ENCODE measurements around the gene SLC7A14.

SLC7A14 gene

DNA sequence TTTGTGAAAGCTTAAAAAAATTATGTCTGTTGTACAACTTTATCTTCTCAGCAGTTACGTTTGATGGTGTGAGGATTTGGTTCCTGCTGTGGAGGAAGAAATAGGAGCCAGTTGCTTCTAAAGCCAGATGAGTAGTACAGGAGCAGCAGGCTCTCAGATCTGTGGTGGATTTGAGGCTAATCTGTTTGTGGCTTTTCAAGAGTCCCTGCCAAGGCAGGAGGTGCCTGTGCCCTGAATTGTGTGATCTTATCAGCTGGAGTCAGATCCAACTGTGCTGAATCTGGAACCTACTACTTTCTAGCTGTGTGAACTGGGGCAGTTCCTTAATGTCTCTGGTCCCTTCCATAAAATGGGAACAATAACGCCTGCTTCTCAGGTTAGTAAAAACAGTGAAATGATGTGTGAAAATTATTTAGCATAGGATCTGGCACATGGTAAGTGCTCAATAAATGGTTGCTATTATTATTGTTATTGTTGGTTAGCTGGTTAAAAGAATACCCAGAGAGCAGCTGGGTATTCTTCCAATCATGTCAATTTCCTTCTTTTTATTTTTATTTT lies 159.6 kb downstream of the SLC7A14 start:
- no peak for DNase-seq (ENCODE audit: low read depth)

DNA sequence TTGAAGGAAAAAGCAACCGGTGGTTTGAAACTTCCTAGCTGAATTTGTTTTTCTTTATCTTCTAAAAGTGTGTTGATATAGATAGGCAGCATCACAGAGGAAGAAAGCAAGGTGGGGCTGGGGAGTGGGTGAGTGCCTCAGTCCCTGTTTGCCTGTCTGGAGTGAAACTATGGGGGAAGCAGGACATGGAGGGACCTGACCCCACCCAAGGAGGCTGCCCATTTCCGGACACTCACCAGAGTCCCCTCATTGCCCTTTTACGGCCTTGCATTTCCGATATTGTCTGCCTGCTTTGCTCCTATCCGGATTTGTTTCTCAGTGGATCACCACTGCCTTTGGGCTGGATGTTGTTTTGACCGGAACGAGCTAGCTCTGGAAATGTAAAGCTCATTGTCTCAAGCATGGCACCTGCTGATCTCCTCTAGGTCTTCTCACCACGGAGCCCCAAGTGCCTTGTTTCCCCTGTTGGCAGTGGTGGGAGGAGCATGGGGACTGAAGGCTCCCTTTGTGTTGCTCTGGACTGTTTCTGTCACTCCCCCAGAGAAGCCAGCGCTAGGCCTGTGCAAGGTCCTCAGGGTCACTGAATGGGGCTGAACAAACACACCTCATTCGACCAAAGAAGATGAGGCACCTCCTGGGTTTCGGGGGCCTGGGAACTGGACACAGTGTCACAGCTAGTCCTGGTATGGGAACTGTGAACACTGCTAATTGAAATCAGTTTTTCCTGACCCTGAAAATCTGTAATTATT lies 160.2 kb downstream of the SLC7A14 start:
- DNase-seq (ENCODE audit: low read depth): no peak

DNA sequence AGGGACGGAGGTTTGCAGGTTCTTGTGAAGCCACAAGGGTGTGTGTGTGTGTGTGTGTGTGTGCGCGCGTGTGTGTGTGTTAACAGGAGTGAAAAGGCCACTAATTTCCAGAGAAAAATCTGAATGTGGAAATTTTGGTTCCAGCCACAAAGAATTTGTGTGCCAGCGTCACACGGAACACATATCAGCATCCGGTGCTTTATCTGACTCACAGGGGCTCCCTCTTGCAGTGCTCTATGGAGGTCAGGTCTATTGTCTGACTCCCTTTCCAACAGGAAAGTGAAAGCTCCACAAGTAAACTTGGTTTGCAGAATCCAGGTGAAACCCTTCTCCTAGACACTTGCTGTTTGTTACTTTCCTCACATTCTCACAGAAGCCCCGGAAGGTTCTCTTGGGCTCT lies 161.0 kb downstream of the SLC7A14 start:
- no peak for DNase-seq (ENCODE audit: low read depth)

DNA sequence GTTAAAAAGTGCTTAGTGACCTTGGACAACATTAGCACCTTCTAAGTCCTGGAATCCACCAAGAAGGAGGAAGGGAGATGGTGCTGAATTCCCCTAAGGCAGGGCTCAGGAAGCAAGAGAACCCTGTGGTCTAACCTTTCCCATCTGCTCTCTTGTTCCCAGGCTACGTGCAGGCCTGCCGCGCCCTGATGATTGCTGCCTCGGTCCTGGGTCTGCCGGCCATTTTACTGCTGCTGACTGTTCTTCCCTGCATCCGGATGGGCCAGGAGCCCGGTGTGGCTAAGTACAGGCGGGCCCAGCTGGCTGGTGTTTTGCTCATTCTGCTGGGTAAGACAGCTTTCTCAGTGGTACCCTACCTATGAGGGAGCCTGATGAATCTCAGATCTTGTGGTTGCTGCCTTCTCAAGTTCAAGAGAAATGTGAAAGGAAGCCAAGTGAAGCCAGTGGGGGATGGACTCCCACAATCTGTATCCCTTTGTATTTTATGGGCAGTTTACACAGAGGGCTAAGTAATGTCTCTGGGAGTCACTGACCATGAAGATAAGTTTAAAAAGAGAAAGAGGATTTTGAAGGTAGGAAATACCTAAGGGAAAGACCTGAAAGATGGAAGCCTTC lies 162.8 kb downstream of the SLC7A14 start:
- DNase-seq (ENCODE audit: low read depth): no peak

DNA sequence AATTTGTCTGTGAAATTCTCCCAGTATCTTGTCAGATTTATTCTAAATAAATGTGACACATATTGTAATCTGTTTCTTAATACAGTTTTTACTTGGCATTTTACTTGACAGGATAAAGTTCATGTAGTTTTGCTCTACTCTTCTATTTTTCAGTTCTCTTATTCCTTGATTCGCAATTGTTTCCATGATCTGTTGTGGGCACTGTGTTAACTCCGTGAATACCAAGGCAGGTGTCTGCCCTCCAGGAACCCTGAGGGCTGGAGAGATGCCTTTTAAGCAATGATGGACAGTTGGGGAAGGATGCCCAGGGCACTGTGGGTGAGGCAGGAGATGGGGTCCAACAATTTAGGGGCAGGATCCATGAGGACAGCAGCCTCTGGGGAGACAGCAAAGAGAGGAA lies 164.1 kb downstream of the SLC7A14 start:
- DNase-seq (ENCODE audit: low read depth): no peak

DNA sequence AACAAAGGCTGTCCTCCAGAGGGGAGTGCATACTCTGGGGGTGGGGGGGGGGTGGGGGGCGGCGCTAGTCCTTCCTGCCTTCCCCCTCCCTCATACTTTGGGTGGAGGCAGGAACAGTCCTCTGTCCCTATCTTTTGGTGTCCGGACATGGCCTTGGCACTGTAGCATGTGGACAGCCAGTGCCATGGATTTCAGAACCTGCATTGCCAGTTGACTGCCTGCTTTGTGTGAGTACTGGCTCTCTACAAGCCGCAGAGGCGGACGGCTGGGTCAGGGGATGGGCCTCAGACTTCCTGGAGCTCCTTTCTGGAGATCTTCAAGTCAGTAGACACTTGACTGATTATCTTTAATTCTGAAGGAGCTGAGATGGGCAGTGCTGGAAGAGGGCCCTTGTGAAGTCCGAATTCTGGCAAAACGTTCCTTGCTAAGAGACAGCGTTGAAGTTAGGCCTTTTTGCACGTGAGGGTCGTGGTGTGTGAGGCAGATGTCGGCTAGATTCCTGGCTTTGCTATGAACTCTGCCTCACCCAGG lies 164.7 kb downstream of the SLC7A14 start:
- DNase-seq (ENCODE audit: low read depth): no peak

DNA sequence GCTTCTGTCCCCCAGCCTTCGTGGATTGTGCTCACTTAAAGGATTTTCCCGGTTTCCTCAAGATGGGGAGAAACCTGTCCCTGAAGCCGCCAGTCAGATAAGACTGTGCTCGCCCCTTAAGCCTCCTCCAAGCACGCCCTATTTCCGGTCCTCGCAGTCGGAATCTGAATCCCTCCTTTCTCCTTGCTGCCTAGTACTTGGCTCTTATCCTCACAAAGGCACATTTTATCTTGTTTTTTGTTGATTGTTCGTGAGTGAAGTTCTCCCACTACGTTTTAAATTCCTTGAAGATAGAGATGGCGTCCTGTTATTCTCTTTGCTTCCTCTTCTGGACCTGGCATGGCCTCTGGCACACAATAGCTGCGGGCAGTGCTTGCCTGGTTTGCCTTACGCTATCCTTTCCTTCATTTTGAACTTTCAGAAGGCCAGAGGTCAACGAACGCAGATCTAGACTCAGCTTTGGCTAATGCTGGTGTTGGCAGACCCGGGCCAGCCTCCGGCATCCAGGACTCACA lies 165.5 kb downstream of the SLC7A14 start:
- no peak for DNase-seq (ENCODE audit: low read depth)

DNA sequence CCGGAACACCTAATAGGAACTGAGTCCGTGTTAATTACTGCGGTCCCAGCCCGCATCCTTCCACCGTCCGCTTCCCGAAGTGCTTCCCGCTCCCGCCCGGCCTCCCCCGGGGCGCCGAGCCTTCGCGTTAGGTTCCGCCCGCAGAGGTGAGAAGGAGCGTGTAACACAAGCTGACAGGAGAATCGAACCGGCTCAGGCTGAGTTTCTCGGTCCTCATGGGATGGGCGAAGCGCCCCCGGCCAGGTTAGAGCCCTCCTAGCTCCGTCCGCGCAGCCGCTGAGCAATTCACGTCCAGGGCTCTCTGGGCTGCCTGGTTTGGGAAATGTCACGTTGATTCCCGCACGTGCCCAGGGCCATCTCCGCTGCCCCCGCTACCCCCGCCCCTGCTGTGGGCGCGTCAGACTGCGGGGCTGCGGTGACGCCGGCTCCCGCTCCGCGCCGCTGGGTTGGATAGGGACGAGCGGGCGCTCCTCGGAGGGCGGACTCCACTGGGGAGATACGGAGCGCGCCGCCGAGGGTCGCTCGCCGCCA lies 166.3 kb downstream of the SLC7A14 start:
- DNase-seq (ENCODE audit: low read depth): no peak

DNA sequence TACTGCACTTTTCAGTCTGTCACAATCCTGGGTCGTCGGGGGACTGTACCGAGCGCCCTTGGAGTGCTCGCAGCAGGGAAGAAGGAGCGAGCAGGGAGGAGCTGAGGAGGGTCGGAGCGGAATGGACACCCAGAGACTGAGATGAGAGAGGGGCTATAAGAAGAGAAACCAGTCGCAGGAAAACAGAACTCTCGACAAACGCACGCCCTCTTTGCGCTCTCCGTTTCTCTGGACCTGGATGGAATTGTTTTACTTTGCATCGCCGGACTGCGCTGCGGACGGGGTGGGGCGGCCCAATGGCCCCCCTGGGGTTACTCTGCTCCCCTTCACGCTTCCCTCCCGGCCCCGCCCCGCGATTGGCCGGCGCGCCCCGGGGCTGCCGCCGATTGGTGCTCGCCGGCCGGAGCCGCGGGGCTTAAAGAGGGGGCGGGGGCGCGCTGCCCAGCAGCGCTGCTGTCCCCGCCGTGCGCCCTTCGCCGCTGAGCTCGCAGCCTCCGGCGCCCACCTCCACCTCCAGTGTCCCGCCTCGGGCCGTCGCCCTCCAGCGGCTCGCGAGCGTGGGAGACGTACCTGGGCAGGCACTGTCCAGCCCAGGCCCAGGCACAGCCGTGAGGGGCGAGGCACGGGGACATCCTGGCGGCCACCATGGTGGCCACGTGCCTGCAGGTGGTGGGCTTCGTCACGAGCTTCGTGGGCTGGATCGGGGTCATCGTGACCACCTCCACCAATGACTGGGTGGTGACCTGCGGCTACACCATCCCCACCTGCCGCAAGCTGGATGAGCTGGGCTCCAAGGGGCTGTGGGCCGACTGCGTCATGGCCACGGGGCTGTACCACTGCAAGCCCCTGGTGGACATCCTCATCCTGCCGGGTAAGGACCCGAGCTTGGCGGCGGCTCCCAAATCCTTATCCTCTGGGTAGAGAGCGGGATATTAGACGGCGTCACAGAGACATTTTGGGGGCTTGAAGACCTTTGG lies 167.2 kb downstream of the SLC7A14 start, which contains the start of gene CLDN11:
Gene CLDN11, plus strand, starts transcription at position 447 of the 977 bp plus-strand sequence. Its CDS starts 199 bp downstream, at position 646.
- no peak for DNase-seq (ENCODE audit: low read depth)

DNA sequence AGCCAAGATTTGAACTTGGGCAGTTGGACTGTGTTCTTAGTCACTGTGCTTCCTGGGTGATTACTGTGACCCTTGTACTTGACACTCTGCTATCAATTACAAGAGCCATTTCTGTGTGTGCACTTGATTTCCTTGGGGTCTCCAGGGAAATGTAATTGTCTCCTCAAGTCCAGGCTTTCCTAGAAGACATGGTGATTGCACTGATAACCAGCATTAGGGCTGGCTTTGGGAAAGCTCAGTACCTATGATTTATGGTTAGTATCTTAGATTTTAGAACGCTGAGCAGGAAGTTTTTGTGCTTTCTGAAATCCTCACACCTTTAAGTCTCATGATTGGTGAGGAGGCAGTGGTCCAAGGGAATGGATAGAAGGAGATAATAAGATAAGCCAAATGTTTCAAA lies 168.8 kb downstream of the SLC7A14 start:
- no peak for DNase-seq (ENCODE audit: low read depth)

DNA sequence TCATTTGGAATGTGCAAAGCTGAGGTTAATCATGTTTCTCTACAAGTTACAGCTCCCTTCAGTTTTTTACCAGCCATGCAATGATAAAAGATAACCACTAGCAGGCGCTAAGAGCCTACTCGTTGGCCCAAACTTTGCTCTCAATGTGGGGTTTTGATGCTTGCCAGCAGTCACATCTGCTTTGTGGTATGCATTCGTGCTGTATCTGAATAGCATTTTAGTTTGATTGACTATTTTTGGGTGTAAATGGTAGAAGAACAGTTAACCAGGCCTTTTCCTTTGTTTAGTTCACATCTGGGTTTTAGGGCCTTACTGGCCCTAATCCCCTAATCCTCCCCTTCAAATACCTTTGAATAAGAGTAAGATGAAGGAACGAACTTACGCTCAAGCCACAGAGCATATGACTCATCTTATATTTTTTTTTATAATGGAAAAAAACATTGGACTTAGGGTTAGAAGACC lies 171.6 kb downstream of the SLC7A14 start:
- no peak for DNase-seq (ENCODE audit: low read depth)

DNA sequence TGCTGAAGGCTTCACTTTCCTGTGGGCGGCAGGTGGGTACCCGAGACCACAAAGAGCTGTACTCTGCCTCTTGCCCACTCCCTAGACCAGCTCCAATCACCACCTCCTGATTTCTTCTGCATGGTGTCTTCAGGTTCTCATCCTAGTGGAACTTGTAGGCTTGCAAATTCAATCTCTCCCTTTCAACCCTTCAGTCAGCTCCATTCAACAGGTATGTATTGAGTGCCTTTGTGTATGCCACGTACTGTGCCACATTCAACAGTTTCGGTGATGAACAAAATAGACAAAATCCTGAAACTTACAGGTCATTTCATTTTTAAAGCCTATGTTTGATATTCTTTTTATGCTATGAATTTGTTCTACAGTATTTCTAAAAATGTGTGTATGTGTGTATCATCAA lies 172.6 kb downstream of the SLC7A14 start:
- no peak for DNase-seq (ENCODE audit: low read depth)

DNA sequence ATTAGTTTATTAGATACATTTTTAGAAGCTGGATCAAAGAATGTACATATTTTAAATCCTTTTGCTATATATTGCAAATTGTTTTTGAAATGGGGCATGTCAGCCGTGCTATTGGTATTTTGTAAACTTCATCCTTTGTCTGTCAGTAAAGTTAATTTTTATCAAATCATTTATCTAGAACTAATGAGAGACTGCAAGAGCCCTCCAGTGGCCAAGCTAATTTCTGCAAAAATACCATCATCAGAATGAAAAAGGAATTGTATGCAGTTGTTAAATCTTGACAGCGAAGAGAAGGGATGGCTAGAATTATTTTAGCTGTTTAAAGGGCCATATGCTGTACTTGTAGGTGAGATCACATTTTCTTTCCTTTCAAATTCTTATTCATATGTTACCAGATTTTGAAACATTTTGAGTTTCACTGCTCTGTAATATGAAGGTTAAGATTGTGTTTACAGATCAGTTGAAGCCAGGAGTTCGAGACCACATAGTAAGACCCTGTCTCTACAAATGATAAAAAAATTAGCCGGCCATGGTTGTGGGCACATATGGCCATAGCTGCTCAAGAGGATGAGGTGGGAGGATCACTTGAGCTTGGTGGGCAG lies 175.3 kb downstream of the SLC7A14 start:
- DNase-seq (ENCODE audit: low read depth): no peak
